Gastroesophageal sphincter (tissue), 3 donors: Measurements from ENCODE around the gene CCL5.

Experiments
- POLR2A ChIP-seq, 2 donors: fragments of 450-650 bp; IDR thresholded peaks; one replicate each; pipeline ENCODE4 v1.6.1; 2017; ENCODE audit warnings: antibody characterized with exemption in 2 of 2, mild to moderate bottlenecking in 2 of 2, moderate library complexity in 1 of 2
- TF ChIP-seq, protein P1 (sequence below), 4 experiments: fragments of 200-600 bp in 2 of 4; fragments of 450-650 bp in 2 of 4; sonication (generic) in 1 of 4; IDR thresholded peaks; one replicate each; pipeline ENCODE4 v1.5.1; 2017 to 2019; ENCODE audit warnings: antibody characterized with exemption in 4 of 4, mild to moderate bottlenecking in 2 of 4, moderate library complexity in 2 of 4

DNA sequence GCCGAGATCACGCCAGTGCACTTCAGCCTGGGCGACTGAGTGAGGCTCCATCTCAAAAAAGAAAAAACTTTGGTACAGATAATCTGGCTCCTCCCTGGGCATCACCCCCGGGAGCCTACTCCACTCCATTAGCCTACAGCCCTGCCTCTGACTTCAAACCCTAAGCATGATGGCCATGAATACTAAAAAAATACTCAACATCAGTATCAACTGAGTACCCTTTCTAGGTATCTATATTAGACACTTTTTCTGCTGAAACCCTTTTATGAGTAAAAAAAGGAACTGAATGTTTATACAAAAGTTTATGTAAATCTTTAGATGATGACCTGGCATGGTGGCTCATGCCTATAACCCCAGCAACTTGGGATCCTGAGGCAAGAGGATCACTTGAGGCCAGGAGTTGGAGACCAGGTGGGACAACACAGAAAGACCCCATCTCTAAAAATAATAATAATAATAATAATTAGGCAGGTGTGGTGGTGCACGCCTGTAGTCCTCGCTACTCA is 43.5 kb upstream of the CCL5 start:
- TF ChIP-seq, protein P1, sequence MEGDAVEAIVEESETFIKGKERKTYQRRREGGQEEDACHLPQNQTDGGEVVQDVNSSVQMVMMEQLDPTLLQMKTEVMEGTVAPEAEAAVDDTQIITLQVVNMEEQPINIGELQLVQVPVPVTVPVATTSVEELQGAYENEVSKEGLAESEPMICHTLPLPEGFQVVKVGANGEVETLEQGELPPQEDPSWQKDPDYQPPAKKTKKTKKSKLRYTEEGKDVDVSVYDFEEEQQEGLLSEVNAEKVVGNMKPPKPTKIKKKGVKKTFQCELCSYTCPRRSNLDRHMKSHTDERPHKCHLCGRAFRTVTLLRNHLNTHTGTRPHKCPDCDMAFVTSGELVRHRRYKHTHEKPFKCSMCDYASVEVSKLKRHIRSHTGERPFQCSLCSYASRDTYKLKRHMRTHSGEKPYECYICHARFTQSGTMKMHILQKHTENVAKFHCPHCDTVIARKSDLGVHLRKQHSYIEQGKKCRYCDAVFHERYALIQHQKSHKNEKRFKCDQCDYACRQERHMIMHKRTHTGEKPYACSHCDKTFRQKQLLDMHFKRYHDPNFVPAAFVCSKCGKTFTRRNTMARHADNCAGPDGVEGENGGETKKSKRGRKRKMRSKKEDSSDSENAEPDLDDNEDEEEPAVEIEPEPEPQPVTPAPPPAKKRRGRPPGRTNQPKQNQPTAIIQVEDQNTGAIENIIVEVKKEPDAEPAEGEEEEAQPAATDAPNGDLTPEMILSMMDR (IDR thresholded peaks at IDR 0.05): no peak
- TF ChIP-seq POLR2A (IDR thresholded peaks at IDR 0.05): no peak
